NCI-H2171 treated with DMSO at 0.1 percent for 48 hours (cell line): ENCODE measurements around the gene CUL4A.
A peak's percentile ranks its signal among the peaks of the same experiment; 100 is the strongest.
"Not testable (repeated sequence)": the region's sequence is repeated elsewhere in the genome, so short reads cannot be mapped to it uniquely, and the experiment has no call there.

Experiments used
- DNase-seq: peaks from one replicate; lab custom pipeline; 2025; lab: John Stamatoyannopoulos, UW

Gene CUL4A

GRCh38 chr13:113239357-113239756 lies 29.9 kb downstream of the CUL4A start:
- DNase-seq: no peak

GRCh38 chr13:113239986-113240385 lies 30.6 kb downstream of the CUL4A start:
- DNase-seq: no peak

GRCh38 chr13:113241623-113242022 lies 32.2 kb downstream of the CUL4A start:
- DNase-seq: not testable (repeated sequence)

GRCh38 chr13:113243847-113244246 lies 34.4 kb downstream of the CUL4A start:
- no peak for DNase-seq

- no peak for DNase-seq
Measured at GRCh38 chr13:113245849-113246796, 36.7 kb downstream of the CUL4A start.

- DNase-seq: no peak
Measured at GRCh38 chr13:113252516-113253095, 43.2 kb downstream of the CUL4A start.

GRCh38 chr13:113257908-113258307 lies 48.5 kb downstream of the CUL4A start:
- DNase-seq: not testable (repeated sequence)

- DNase-seq: no peak
Measured at GRCh38 chr13:113258321-113259054, 49.1 kb downstream of the CUL4A start.

- no peak for DNase-seq
Measured at GRCh38 chr13:113260996-113261395, 51.6 kb downstream of the CUL4A start.

- DNase-seq: not testable (repeated sequence)
Measured at GRCh38 chr13:113263016-113263415, 53.6 kb downstream of the CUL4A start.

GRCh38 chr13:113267642-113268405 lies 58.4 kb downstream of the CUL4A start:
- DNase-seq: no peak

GRCh38 chr13:113272031-113272430 lies 62.6 kb downstream of the CUL4A start:
- DNase-seq: no peak

- no peak for DNase-seq
Measured at GRCh38 chr13:113272701-113273181, 63.3 kb downstream of the CUL4A start.

GRCh38 chr13:113273321-113273720 lies 63.9 kb downstream of the CUL4A start:
- no peak for DNase-seq

- no peak for DNase-seq
Measured at GRCh38 chr13:113273851-113274590, 64.6 kb downstream of the CUL4A start.

GRCh38 chr13:113274721-113275120 lies 65.3 kb downstream of the CUL4A start:
- no peak for DNase-seq

- peak; percentile 36 for DNase-seq
Measured at GRCh38 chr13:113275387-113275786, 66.0 kb downstream of the CUL4A start.

- no peak for DNase-seq
Measured at GRCh38 chr13:113280126-113280525, 70.7 kb downstream of the CUL4A start.

- DNase-seq: no peak
Measured at GRCh38 chr13:113283904-113284303, 74.5 kb downstream of the CUL4A start.

GRCh38 chr13:113288880-113289279 lies 79.5 kb downstream of the CUL4A start:
- DNase-seq: no peak

- DNase-seq: no peak
Measured at GRCh38 chr13:113291129-113291528, 81.7 kb downstream of the CUL4A start.
